ENCODE measurements around the gene GH1. TPM values are rescaled to one million over a fixed set of nuclear protein-coding genes. Genes with fewer than 3 reads are reported as not detected.
"Not testable (repeated sequence)": the region's sequence is repeated elsewhere in the genome, so short reads cannot be mapped to it uniquely, and the experiment has no call there.

The GH1 gene
- total and polyA plus RNA-seq, 7 donors: 0.25 TPM; not detected in 6

DNA sequence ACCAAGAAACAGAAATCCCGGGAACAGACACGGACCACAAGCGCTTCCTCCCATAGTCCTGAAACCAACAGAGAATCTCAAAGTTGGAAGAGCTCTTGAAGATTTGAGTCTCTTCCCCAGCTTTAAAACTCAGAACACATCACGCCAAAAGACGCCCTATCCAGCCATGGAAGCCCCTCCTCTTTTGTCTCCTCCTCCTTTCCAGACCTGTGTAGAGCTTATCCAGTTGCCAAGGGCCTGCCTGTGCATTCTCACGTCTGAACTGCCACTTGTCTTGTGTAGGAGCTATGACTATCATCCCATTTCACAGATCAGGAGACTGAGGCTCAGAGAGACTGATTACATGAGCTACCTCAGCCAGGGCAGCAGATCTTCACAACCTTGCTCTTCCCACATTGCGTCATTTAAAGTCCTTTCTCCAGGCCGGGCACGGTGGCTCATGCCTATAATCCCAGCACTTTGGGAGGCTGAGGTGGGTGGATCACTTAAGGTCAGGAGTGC, 36.0 kb downstream of the GH1 start:
- intact Hi-C loops (cut with DNase I); H3K9me3 ChIP-seq; H3K27me3 ChIP-seq; H3K4me3 ChIP-seq; DNase-seq; H3K27ac ChIP-seq; H3K4me1 ChIP-seq; H3K36me3 ChIP-seq: not testable (repeated sequence)
- WGBS, 2 donors: 72 to 84% methylated on average over 9 of the region's 9 CpGs
- TF ChIP-seq, protein P1, sequence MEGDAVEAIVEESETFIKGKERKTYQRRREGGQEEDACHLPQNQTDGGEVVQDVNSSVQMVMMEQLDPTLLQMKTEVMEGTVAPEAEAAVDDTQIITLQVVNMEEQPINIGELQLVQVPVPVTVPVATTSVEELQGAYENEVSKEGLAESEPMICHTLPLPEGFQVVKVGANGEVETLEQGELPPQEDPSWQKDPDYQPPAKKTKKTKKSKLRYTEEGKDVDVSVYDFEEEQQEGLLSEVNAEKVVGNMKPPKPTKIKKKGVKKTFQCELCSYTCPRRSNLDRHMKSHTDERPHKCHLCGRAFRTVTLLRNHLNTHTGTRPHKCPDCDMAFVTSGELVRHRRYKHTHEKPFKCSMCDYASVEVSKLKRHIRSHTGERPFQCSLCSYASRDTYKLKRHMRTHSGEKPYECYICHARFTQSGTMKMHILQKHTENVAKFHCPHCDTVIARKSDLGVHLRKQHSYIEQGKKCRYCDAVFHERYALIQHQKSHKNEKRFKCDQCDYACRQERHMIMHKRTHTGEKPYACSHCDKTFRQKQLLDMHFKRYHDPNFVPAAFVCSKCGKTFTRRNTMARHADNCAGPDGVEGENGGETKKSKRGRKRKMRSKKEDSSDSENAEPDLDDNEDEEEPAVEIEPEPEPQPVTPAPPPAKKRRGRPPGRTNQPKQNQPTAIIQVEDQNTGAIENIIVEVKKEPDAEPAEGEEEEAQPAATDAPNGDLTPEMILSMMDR (IDR thresholded peaks at IDR 0.05): peak in 1 of 4 experiments; percentile 2

- Histone ChIP-seq H3K9me3 (no peaks in the 10 kb centered on the region), H3K27ac (no peak within 1 kb of the TSS), H3K4me3 (no peak within 1 kb of the TSS), H3K36me3 (no peaks in the 10 kb centered on the region), H3K4me1 (no peaks in the 10 kb centered on the region), H3K27me3 (peaks cover 0 to 5% (median 0%) of the 10 kb centered on the region in 3 donors)
- intact Hi-C loops (cut with DNase I): no loop called here
- DNase-seq: no peak
- WGBS, 2 donors: 32 to 39% methylated on average over 15 of the region's 15 CpGs
- TF ChIP-seq, protein P1 (IDR thresholded peaks at IDR 0.05): peak in 3 of 4 experiments; percentile 16 to 45 (median 36)
- no peak for TF ChIP-seq POLR2AphosphoS5 (IDR thresholded peaks at IDR 0.05)
Observed at GRCh38 chr17:63881935-63882601, 36.6 kb downstream of the GH1 start, which contains the start of gene GH2. Gene GH2, minus strand, starts transcription at chr17:63881944. Its CDS starts 143 bp downstream, at chr17:63881801.

DNA sequence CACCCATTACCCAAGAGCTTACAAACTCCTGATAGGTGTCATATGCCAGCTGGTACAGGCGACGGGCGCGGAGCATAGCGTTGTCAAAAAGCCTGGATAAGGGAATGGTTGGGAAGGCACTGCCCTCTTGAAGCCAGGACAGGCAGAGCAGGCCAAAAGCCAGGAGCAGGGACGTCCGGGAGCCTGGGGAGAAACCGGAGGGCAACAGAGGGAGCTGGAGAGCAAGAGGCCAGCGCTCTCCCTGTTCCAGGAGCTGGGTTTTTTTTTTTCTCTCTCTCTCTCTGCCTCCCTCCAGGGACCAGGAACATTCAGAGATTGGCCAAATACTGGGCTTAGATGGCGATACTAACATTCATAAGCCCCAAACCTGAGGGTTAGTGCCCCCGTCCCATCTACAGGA, 37.3 kb downstream of the GH1 start:
- WGBS, 2 donors: 55 to 67% methylated on average over 11 of the region's 11 CpGs
- H3K27ac ChIP-seq; H3K36me3 ChIP-seq; DNase-seq; intact Hi-C loops (cut with DNase I); H3K27me3 ChIP-seq; H3K4me1 ChIP-seq; H3K9me3 ChIP-seq; H3K4me3 ChIP-seq: not testable (repeated sequence)

- Histone ChIP-seq H3K36me3 (no peaks in the 10 kb centered on the region), H3K27ac (no peak overlapping the region), H3K9me3 (no peaks in the 10 kb centered on the region), H3K4me1 (no peaks in the 10 kb centered on the region), H3K4me3 (no peak overlapping the region), H3K27me3 (peaks cover 0 to 5% (median 0%) of the 10 kb centered on the region in 3 donors)
- TF ChIP-seq, protein P1 (IDR thresholded peaks at IDR 0.05): no peak
- TF ChIP-seq POLR2AphosphoS5 (IDR thresholded peaks at IDR 0.05) (no peak), POLR2A (IDR thresholded peaks at IDR 0.05) (no peak), EP300 (IDR thresholded peaks at IDR 0.05) (no peak)
- intact Hi-C loops (cut with DNase I): no loop called here
- WGBS, 2 donors: 85% methylated on average over 12 of the region's 12 CpGs
- no peak for DNase-seq
Observed at GRCh38 chr17:63880706-63881105, 37.9 kb downstream of the GH1 start.

GRCh38 chr17:63878413-63878812, 40.2 kb downstream of the GH1 start:
- H3K4me1 ChIP-seq; H3K4me3 ChIP-seq; DNase-seq; H3K27ac ChIP-seq; H3K27me3 ChIP-seq; intact Hi-C loops (cut with DNase I); H3K9me3 ChIP-seq; H3K36me3 ChIP-seq: not testable (repeated sequence)
- WGBS, 2 donors: 85% methylated on average over 9 of the region's 9 CpGs

DNA sequence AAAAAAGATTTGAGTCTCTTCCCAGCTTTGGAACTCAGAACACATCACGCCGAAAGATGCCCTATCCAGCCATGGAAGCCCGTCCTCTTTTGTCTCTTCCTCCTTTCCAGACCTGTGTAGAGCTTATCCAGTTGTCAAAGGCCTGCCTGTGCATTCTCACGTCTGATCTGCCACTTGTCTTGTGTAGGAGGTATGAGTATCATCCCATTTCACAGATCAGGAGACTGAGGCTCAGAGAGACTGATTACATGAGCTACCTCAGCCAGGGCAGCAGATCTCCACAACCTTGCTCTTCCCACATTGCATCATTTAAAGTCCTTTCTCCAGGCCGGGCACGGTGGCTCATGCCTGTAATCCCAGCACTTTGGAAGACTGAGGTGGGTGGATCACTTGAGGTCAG, 43.9 kb downstream of the GH1 start:
- H3K27ac ChIP-seq; H3K36me3 ChIP-seq; H3K27me3 ChIP-seq; H3K4me3 ChIP-seq; intact Hi-C loops (cut with DNase I); H3K4me1 ChIP-seq; DNase-seq; H3K9me3 ChIP-seq: not testable (repeated sequence)
- WGBS, 2 donors: 86 to 88% methylated on average over 6 of the region's 6 CpGs

GRCh38 chr17:63874061-63874626, 44.5 kb downstream of the GH1 start:
- H3K4me1 ChIP-seq; H3K4me3 ChIP-seq; H3K27me3 ChIP-seq; H3K27ac ChIP-seq; DNase-seq; intact Hi-C loops (cut with DNase I); H3K36me3 ChIP-seq; H3K9me3 ChIP-seq: not testable (repeated sequence)
- WGBS, 2 donors: 77 to 87% methylated on average over 6 to 7 of the region's 8 CpGs

DNA sequence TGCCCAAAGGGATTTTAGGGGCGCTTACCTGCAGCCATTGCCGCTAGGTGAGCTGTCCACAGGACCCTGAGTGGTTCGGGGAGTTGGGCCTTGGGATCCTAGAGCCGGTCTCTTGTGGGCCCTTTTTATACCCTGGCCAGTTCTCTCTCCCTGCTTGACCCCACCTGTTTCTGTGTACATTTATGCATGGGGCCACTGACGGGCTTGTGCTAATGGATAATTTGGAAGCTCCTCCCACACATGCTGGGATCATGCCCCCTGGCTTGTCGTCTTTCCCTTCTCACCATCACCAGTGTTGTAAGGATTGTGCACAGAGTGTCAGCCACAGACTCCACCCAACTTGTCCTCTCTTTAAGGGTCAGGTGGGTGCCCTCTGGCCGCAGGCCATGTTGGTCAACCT, 45.1 kb downstream of the GH1 start, which contains the start of gene CSH2:
Gene CSH2, minus strand, starts transcription at position 101 of the 400 bp plus-strand sequence. Its CDS starts 63 bp downstream, at position 38.
- intact Hi-C loops (cut with DNase I); H3K27me3 ChIP-seq; H3K4me3 ChIP-seq; H3K36me3 ChIP-seq; H3K27ac ChIP-seq; H3K4me1 ChIP-seq; H3K9me3 ChIP-seq; DNase-seq: not testable (repeated sequence)
- 80 to 90% methylated on average over 7 of the region's 7 CpGs for WGBS, 2 donors

DNA sequence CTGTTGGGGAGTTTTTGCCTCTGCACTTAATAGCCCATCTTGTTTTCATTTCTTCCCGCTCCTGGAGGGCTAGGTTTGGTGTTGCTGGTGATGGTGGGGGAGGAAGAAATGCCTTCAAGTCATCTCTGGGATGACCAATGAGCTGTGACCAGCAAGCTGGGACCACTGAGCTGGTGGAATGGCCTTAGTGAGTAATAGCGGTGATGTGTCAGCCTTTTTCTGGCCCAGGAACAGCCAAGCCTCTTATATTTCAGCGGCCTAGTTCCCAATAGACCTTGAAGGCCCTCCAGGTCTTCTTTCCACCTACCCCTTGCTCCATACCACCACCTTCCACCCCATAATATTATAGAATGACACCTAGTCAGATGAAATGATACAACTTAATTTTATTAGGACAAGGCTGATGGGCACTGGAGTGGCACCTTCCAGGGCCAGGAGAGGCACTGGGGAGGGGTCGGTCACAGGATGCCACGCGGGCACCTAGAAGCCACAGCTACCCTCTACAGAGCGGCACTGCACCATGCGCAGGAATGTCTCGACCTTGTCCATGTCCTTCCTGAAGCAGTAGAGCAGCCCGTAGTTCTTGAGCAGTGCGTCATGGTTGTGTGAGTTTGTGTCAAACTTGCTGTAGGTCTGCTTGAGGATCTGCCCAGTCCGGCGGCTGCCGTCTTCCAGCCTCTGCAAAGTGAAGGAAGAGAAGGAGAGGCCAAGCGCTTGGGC, 46.8 kb downstream of the GH1 start:
- WGBS, 2 donors: 95 to 96% methylated on average over 14 to 15 of the region's 15 CpGs
- H3K27me3 ChIP-seq; DNase-seq; H3K4me3 ChIP-seq; H3K36me3 ChIP-seq; H3K9me3 ChIP-seq; intact Hi-C loops (cut with DNase I); H3K27ac ChIP-seq; H3K4me1 ChIP-seq: not testable (repeated sequence)

All from sigmoid colon (tissue), 7 donors.